ENCODE data around the gene POLR1C.

The POLR1C gene

GRCh38 chr6:43478008-43478372, 38.9 kb upstream of the POLR1C start:
- TF ChIP-seq EP300 (IDR thresholded peaks at IDR 0.05; ENCODE audit: borderline replicate concordance) (no peak), MAX (IDR thresholded peaks at IDR 0.05) (no peak), TEAD4 (IDR thresholded peaks at IDR 0.05) (no peak), YY1 (IDR thresholded peaks at IDR 0.05; ENCODE audit: low read depth) (no peak), CEBPB (IDR thresholded peaks at IDR 0.05) (no peak), ZBTB7A (IDR thresholded peaks at IDR 0.05; ENCODE audit: low read depth) (no peak), CREB1 (IDR thresholded peaks at IDR 0.05; ENCODE audit: low read depth) (no peak), REST (IDR thresholded peaks at IDR 0.05; ENCODE audit: low read depth) (no peak), RAD21 (IDR thresholded peaks at IDR 0.05; ENCODE audit: low read depth) (no peak), NFIC (IDR thresholded peaks at IDR 0.05) (no peak), TCF12 (IDR thresholded peaks at IDR 0.05; ENCODE audit: low read depth) (no peak), TAF1 (IDR thresholded peaks at IDR 0.05; ENCODE audit: low read depth) (no peak)
- TF ChIP-seq, protein P1, sequence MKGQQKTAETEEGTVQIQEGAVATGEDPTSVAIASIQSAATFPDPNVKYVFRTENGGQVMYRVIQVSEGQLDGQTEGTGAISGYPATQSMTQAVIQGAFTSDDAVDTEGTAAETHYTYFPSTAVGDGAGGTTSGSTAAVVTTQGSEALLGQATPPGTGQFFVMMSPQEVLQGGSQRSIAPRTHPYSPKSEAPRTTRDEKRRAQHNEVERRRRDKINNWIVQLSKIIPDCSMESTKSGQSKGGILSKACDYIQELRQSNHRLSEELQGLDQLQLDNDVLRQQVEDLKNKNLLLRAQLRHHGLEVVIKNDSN (IDR thresholded peaks at IDR 0.05): no peak

DNA sequence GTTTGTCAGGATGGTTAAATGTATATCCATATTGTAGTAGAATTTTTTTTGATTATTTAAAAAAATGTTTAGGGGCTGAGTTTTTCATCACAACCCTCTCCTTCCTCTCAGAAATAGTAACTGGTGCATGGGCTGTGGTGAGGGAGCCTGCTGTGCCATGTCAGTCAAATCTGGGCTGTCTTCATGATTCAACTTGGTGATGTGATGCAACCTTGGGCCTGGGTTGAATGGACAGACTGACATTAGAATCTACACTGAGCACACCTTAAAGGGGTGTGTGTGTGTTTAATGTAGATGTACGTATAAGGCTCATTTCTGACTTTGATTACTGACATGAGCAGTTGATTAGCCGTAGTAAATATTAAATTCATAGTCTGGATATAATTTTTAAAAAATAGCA, 35.8 kb upstream of the POLR1C start:
- TF ChIP-seq ZBTB7A (IDR thresholded peaks at IDR 0.05; ENCODE audit: low read depth) (no peak), YY1 (IDR thresholded peaks at IDR 0.05; ENCODE audit: low read depth) (no peak), EGR1 (IDR thresholded peaks at IDR 0.05) (no peak), CEBPB (IDR thresholded peaks at IDR 0.05) (no peak), REST (IDR thresholded peaks at IDR 0.05; ENCODE audit: low read depth) (no peak), TEAD4 (IDR thresholded peaks at IDR 0.05) (no peak), TAF1 (IDR thresholded peaks at IDR 0.05; ENCODE audit: low read depth) (no peak), MAX (IDR thresholded peaks at IDR 0.05) (no peak), FOXM1 (IDR thresholded peaks at IDR 0.05; ENCODE audit: borderline replicate concordance, low read depth) (no peak), CREB1 (IDR thresholded peaks at IDR 0.05; ENCODE audit: low read depth) (no peak), RAD21 (IDR thresholded peaks at IDR 0.05; ENCODE audit: low read depth) (no peak)
- TF ChIP-seq, protein P1 (IDR thresholded peaks at IDR 0.05): no peak

DNA sequence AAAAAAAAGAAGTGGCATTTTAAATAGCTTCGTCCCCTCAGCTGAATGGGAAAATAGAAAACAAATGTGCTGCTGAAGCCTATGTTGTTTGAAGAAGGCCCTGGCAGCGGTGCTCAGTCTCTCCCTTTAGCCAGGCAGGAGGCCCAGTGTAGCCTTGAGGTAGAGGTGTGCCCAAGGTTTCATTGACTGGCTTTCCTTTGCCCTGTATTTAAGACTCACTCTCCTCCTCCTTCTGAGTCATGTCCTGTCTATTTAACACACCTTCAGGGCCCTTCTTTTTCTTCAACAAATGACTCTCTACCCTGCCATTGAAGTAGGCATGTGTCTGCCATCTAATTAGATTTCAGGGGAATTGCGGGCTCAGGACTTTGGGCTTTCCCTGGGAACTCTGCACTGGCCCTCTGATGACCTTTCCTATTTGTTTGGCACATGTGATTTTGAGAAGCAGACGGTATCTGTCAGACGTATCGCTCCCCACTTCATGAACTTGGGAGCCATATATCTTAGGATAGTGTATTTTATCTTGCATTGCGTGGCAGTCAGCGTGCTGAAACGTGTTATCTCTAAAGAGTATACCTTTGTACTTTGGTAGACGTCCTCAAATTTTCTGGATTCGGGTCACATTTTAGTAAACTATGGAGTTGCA, 35.2 kb upstream of the POLR1C start:
- no peak for TF ChIP-seq NFIC (IDR thresholded peaks at IDR 0.05)
- no peak for TF ChIP-seq REST (IDR thresholded peaks at IDR 0.05; ENCODE audit: low read depth)
- TF ChIP-seq TEAD4 (IDR thresholded peaks at IDR 0.05): no peak
- no peak for TF ChIP-seq ZBTB7A (IDR thresholded peaks at IDR 0.05; ENCODE audit: low read depth)
- TF ChIP-seq FOXM1 (IDR thresholded peaks at IDR 0.05; ENCODE audit: borderline replicate concordance, low read depth): no peak
- TF ChIP-seq TAF1 (IDR thresholded peaks at IDR 0.05; ENCODE audit: low read depth): no peak
- no peak for TF ChIP-seq TCF12 (IDR thresholded peaks at IDR 0.05; ENCODE audit: low read depth)
- TF ChIP-seq EGR1 (IDR thresholded peaks at IDR 0.05): no peak
- TF ChIP-seq, protein P1 (IDR thresholded peaks at IDR 0.05): no peak
- TF ChIP-seq CREB1 (IDR thresholded peaks at IDR 0.05; ENCODE audit: low read depth): no peak
- TF ChIP-seq CEBPB (IDR thresholded peaks at IDR 0.05): no peak
- no peak for TF ChIP-seq MAX (IDR thresholded peaks at IDR 0.05)
- TF ChIP-seq EP300 (IDR thresholded peaks at IDR 0.05; ENCODE audit: borderline replicate concordance): no peak
- TF ChIP-seq YY1 (IDR thresholded peaks at IDR 0.05; ENCODE audit: low read depth): no peak

Measured in Ishikawa (cell line).